Measurements from ENCODE around the gene SCARF1. TPM values are rescaled to one million over a fixed set of nuclear protein-coding genes. Genes with fewer than 3 reads are reported as not detected.
"Not testable (repeated sequence)": the region's sequence is repeated elsewhere in the genome, so short reads cannot be mapped to it uniquely, and the experiment has no call there.

SCARF1 gene
- total and polyA plus RNA-seq, 2 experiments from 2014 or later = 1.8 to 9.8 TPM

DNA sequence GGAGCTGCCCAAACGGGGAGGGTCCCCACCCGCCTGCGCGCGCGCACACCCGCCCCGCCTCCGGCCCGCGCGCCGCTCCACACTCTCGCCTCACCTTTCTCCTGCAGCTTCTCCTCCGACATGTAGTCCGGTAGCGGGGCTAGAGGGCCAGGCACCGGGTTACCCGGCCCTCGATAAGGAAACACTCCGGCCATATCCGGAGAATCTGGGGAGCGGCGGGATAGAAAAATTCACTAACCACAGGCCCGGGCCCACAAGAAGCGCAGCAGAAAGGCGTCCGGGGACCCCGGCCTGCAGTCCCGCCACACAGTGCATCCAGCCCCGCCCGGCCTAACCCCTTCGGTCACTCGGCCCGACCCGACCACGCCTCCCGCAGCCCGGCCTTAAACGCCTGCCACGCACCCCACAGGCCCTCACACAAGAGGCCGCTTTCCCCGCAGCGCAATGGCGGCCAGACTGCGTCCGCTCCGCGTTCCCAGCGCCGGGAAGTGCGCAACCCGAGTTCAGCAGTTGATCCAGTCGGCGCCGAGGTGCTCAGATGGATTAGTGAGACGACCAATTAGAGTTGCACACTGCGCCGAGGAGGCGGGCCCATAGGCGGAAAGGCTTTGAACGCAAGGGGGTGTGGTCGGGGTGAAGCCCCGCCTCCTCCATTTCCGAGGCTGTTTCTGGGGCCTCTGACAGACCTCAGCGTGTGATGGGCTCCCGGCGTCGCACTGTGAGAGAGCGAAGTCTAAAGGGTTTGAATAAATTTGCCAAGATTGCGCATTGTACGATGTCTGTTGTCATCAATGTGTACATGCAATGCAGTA, 39.1 kb upstream of the SCARF1 start, which contains the start of gene PRPF8:
Gene PRPF8 (minus strand): TSS at position 490 of the 812 bp plus-strand sequence. CDS start 296 bp downstream, at position 194.
- no peaks in the 10 kb centered on the region for H3K9me3 ChIP-seq (ENCODE audit: low read depth)
- no peak for TF ChIP-seq CTCF (IDR thresholded peaks at IDR 0.05; ENCODE audit: low read depth, low read length)
- H3K27ac ChIP-seq = peak within 1 kb of the TSS; percentile 97
- H3K4me1 ChIP-seq (ENCODE audit: low read depth) = peaks cover 5% of the 10 kb centered on the region
- peak; percentile 98 for DNase-seq (ENCODE audit: low read depth in 1 of 2, low spot score in 1 of 2)
- peak within 1 kb of the TSS; percentile 77 for H3K4me3 ChIP-seq
- peaks cover 26% of the 10 kb centered on the region for H3K36me3 ChIP-seq
- H3K27me3 ChIP-seq = no peaks in the 10 kb centered on the region

- Histone ChIP-seq H3K9me3 (ENCODE audit: low read depth) (no peaks in the 10 kb centered on the region), H3K27me3 (no peaks in the 10 kb centered on the region), H3K36me3 (peaks cover 37% of the 10 kb centered on the region), H3K27ac (no peak overlapping the region), H3K4me3 (peak overlapping the region; percentile 77), H3K4me1 (ENCODE audit: low read depth) (peaks cover 5% of the 10 kb centered on the region)
- no peak for TF ChIP-seq CTCF (IDR thresholded peaks at IDR 0.05; ENCODE audit: low read depth, low read length)
- no peak for DNase-seq (ENCODE audit: low read depth in 1 of 2, low spot score in 1 of 2)
Measured at GRCh38 chr17:1683459-1683858, 37.9 kb upstream of the SCARF1 start.

GRCh38 chr17:1676401-1676800, 30.9 kb upstream of the SCARF1 start:
- Histone ChIP-seq H3K36me3 (peaks cover 92% of the 10 kb centered on the region), H3K9me3 (ENCODE audit: low read depth) (no peaks in the 10 kb centered on the region), H3K4me1 (ENCODE audit: low read depth) (no peaks in the 10 kb centered on the region), H3K27me3 (no peaks in the 10 kb centered on the region), H3K4me3 (no peak overlapping the region), H3K27ac (no peak overlapping the region)
- no peak for DNase-seq (ENCODE audit: low read depth in 1 of 2, low spot score in 1 of 2)
- no peak for TF ChIP-seq CTCF (IDR thresholded peaks at IDR 0.05; ENCODE audit: low read depth, low read length)

DNA sequence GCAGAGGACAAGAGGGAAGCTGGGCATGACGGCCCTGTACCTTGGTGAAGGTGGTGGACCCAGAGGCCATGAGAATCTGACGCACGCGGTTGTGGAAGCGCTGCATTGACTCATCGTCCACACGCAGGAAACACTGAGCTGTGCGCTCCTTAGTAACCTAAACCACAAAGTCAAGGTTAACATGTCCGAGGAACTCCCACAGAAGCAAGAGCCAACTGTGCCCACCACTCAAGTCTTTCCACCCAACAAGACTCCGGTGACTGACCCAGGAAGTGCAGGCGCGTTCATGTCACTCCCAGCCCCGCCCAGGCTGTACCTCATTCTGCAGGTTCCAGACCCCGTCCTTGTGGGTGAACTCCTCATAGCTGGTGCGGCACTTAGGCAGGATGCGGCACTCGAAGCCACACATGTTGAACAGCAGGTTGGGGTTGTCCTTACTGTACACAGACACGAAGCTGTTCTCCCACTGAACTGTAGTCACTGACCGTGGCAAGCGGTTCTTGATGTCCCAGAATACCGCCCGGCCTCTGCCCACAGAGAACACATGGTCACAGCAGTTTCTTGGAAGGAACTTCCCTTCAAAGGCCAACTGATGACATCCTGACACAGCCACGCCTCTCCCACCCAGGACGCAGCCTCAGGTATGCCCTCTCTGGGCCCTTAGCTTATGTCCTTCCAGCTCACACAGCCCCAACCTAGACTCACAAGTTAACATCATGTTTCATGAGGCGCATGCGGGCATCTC, 27.7 kb upstream of the SCARF1 start:
- no peak overlapping the region for H3K4me3 ChIP-seq
- peaks cover 6% of the 10 kb centered on the region for H3K4me1 ChIP-seq (ENCODE audit: low read depth)
- DNase-seq (ENCODE audit: low read depth in 1 of 2, low spot score in 1 of 2) = no peak
- peaks cover 78% of the 10 kb centered on the region for H3K36me3 ChIP-seq
- H3K27me3 ChIP-seq = no peaks in the 10 kb centered on the region
- H3K9me3 ChIP-seq (ENCODE audit: low read depth) = no peaks in the 10 kb centered on the region
- H3K27ac ChIP-seq = no peak overlapping the region
- TF ChIP-seq CTCF (IDR thresholded peaks at IDR 0.05; ENCODE audit: low read depth, low read length) = no peak

DNA sequence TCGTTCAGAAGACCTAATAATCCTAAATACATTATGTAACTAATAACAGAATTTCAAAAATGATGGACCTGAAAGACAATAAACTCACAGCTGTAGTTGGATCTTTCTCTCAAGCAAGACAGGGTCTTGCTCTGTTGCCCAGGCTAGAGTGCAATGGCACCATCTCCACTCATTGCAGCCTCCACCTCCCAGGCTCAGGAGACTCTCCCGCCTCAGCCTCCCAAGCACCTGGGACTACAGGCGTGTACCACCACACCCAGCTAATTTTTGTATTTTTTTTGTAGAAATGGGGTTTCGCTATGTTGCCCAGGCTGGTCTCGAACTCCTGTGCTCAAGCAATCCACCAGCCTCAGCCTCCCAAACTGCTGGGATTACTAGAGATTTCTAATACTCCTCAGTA, 18.4 kb upstream of the SCARF1 start:
- H3K27ac ChIP-seq; H3K9me3 ChIP-seq (ENCODE audit: low read depth); DNase-seq (ENCODE audit: low read depth in 1 of 2, low spot score in 1 of 2); H3K4me1 ChIP-seq (ENCODE audit: low read depth); H3K4me3 ChIP-seq; H3K27me3 ChIP-seq: not testable (repeated sequence)
- peaks cover 58% of the 10 kb centered on the region for H3K36me3 ChIP-seq

- Histone ChIP-seq H3K4me1 (ENCODE audit: low read depth) (no peaks in the 10 kb centered on the region), H3K27ac (no peak overlapping the region), H3K27me3 (no peaks in the 10 kb centered on the region), H3K36me3 (peaks cover 72% of the 10 kb centered on the region), H3K4me3 (no peak overlapping the region), H3K9me3 (ENCODE audit: low read depth) (no peaks in the 10 kb centered on the region)
- DNase-seq (ENCODE audit: low read depth in 1 of 2, low spot score in 1 of 2) = no peak
- TF ChIP-seq CTCF (IDR thresholded peaks at IDR 0.05; ENCODE audit: low read depth, low read length) = no peak
Measured at GRCh38 chr17:1661045-1661444, 15.5 kb upstream of the SCARF1 start.
